ENCODE data around the gene TBATA.

TBATA gene

DNA sequence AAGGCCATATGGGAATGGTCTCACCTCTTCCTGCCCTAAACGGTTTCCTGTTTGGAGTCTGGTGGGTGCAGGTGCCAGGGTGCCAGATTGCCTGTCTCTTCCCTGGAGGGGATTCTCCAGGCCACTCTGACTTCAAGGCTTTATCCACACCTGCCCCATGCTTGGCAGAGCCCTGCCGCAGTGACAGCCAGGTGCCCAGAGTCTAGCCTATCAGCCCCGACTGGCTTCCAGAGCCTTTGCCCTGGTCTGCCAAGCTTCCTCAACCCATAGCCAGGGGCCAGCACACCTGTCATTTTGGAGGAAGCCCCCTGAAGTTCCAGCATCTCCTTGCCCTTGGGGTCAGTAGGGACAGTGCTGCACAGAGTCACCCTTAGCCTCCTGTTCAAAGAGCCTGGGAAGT is 21.6 kb downstream of the TBATA start:
- no peak for DNase-seq

DNA sequence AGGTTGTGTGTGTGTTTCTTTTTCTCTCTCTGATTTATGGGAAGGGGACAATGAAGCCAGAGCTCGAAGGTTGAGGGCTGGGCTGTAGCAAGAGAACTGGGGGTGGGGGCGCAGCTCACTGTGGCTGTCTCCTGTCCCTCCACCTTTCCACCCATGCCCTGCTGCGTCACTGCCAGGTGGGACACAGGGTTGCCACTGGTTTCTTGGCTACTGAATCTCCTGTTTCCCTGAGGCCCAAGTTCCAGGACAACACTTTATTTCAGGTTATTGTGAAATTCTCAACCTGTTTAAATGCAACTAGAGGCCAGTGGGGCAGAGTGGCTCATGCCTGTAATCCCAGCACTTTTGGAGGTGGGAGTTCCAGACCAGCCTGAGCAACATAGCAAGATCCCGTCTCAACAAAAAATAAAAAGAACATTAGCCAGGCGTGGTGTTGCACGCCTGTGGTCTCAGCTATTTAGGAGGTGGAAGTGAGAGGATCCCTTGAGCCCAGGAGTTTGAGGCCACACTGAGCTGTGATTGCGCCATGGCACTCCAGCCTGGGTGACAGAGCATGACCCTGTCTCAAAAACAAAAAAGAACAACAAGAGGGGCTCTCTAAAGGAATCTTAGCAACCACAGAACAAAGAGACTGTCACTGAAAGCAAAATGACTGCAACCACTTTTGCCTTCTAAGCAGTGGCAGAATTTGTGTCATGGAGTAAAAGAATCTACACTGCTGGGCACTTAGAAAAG is 22.6 kb downstream of the TBATA start:
- no peak for DNase-seq

DNA sequence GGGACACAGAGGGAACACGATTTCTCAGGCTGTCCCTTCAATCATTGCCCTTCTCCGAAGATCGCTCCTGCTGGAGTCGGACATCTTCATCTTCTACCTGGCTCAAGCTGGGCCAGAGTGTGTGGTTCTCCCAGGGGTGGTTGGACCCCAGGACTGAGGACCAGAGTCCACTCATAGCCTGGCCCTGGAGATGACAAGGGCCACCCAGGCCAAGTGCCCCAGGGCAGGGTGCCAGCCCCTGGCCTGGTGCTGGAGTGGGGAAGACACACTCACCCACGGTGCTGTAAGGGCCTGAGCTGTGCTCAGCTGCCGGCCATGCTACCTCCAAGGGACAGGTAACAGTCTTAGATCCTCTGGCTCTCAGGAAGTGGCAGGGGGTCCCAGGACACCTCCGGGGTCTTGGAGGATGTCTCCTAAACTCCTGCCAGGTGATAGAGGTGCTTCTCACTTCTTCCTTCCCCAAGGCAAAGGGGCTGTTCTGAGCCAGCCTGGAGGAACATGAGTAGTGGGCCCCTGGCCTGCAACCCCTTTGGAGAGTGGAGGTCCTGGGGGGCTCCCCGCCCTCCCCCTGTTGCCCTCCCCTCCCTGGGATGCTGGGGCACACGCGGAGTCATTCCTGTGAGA is 23.3 kb downstream of the TBATA start:
- no peak for DNase-seq

DNA sequence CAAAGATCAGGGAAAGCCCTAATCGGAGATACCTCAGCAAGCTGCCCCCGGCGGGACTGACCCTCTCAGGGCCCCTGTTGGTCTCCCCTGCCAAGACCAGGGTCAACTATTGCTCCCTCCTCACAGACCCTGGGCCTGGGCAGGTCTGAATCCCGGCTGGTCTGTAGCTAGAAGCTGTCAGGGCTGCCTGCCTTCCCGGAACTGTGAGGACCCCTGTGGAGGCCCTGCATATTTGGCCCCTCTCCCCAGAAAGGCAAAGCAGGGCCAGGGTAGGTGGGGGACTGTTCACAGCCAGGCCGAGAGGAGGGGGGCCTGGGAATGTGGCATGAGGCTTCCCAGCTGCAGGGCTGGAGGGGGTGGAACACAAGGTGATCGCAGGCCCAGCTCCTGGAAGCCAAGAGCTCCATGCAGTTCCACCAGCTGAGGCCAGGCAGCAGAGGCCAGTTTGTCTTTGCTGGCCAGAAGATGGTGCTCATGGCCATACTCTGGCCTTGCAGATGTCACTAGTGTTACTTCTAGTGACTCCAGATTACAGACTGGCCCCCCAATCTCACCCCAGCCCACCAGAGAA is 24.1 kb downstream of the TBATA start:
- peak in 3 of 51 donors; percentile 6 to 11 (median 8) for DNase-seq

DNA sequence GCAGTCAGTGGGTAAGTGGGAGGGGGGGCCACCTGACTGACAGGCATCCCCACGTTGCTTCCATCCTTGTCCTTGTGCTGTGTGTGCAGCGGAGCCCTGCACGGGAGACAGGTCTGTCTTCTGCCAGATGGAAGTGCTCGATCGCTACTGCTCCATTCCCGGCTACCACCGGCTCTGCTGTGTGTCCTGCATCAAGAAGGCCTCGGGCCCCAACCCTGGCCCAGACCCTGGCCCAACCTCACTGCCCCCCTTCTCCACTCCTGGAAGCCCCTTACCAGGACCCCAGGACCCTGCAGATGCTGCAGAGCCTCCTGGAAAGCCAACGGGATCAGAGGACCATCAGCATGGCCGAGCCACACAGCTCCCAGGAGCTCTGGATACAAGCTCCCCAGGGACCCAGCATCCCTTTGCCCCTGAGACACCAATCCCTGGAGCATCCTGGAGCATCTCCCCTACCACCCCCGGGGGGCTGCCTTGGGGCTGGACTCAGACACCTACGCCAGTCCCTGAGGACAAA is 24.8 kb downstream of the TBATA start:
- no peak for DNase-seq

DNA sequence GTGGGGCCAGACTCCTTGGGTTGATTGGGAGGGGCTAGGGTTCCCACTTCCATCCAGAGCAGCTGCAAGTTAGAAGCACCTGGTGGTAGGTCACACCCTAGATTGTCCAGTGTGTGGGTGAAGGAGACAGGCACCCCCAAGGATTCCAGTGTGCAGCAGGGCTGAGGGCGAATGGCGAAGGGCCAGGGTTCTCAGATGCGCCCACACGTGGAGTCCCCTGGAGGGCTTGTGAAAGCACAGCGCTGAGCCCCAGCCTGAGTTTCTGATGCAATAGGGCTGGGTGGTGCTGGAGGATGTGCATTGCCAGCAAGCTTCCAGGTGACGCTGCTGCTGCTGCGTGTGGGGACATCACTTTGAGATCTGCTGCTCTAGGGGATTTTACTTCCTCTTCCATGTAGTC is 25.4 kb downstream of the TBATA start:
- no peak for DNase-seq

DNA sequence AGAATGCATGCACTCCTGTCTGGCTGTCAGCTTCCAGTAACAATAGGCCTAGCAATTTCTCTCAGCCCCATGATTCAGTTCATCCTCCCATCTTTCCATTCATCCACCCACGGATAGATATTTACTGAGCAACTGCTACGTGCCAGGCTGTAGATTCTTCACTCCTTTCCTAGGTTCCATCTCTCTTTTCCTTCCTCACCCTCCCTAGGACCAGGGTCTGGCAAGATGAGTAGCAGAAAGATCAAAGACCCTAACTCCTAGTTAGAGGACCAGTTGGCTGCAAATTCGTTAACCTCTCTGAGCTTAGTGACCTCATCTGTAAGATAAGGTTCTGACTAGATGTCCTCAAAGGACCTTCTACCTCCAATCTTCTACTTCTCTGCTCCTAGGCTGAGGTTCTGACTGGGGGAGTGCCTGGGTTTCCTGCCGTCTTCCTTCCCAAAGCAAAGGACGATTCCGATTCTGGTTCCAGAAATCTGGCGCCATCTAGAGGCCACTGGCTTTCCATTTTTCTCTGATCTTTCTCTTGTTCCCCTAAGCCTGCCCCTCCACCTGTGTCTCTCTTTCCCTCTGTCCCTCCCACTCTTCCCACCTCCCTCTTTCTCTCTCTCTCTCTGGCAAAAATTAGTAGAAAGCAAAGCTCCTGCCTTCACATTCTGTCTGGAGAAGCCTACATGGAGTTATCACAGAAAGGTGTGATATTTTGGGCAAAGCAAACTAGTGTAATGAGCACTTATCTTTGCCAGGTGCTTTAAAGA is 26.2 kb downstream of the TBATA start:
- peak in 45 of 51 donors; percentile 3 to 81 (median 47) for DNase-seq

DNA sequence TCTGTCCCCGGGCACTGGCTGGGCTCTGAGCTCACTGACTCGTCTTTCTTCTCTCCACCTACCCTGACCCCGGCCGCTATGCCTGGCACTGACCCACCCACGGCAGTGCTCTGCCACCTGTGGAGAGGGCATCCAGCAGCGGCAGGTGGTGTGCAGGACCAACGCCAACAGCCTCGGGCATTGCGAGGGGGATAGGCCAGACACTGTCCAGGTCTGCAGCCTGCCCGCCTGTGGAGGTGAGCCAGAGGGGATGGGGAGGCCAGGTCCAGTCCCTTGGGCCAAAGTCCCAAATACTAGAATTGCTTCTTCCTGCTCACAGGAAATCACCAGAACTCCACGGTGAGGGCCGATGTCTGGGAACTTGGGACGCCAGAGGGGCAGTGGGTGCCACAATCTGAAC is 27.3 kb downstream of the TBATA start:
- DNase-seq = no peak

DNA sequence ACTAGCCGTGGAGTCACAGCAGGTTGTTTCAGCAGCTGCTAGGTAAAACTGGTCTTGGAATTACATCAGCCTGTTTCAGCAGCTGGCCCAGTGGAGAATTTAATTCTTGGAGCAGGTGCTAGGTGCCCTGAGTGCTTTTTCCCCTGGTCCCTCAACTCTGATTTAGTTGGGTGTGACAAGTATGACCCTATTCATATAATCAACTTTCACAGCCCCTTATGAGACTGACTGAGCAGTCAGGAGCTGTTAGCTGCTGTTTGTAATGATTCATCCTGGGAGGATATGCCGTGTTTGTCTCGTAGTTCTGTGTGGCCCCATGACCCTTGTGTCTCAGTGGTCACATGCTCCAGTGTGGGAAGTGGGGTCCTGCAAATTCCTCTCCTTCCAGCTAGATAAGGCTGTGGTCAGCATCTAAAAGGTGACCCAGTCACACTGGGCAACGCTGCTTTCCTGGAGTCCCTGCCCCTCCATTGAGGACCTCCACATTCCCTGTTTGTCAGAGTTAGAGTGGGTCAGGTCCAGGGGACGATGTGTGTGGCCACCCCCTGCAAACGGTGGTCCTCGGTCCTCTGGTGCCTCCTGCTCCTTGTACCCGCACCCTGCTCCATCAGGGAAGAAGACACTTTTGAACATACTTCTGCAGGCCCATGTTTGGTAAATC is 28.3 kb downstream of the TBATA start:
- no peak for DNase-seq

DNA sequence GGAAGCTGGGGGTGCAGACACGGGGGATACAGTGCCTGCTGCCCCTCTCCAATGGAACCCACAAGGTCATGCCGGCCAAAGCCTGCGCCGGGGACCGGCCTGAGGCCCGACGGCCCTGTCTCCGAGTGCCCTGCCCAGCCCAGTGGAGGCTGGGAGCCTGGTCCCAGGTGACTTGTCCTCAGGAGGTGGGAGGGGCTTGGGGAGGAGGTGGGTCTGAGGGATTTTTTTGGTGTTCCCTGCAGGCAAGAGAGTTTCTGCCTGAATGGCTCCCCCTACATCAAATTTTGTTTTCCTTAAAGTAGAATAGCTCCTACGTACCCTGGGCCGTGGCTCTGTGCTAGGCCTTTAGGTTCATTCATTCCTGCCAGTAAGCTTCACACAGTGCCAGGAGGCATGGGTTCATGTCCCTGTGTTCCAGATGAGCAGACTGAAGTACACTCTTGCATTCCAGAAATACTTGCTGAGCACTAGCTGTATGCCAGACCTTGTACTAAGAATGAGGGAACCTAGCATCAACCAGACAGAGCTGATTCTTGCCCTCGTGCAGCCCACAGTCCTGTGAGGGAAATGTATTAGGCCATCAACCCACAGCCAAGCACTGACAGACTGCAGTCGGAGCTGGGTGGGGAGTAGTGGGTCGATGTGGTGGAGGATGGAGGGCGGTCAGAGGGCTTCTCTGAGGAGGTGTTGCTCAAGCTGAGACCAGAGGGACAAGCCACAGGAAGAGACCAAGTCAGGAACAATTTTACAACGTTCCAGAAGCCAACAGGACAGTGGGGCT is 31.1 kb downstream of the TBATA start:
- DNase-seq = no peak

DNA sequence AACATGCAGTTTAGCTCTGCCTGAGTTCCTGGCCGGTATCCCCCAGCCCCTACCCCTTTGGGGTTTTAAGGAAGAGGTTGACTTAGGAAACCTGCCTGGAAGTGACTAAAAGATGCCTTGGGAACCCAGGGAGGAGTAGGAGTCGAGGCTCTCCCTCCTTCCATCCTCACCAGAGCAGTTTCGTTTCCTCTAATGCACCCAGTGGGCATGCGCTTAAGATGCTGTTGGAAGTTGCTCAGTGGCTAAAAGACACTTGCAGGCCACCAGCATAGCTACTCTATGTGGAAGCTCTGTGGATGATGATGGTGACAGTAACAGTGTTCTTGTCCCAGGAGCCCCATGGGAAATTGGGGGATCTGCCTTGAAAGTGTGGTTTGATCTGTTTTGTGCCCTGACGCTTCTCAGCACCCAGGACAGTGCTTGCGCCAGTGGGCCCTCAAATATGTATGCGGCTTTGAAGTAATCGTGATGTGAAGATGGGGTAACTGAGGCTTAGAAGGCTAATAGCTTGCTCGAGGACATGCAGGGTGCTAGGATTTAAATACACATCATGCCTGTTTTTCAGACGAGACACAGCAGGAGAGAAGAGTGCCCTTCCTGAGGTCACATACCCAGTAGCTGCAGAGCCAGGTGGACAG is 32.0 kb downstream of the TBATA start:
- DNase-seq = peak in 4 of 51 donors; percentile 7 to 30 (median 15)

DNA sequence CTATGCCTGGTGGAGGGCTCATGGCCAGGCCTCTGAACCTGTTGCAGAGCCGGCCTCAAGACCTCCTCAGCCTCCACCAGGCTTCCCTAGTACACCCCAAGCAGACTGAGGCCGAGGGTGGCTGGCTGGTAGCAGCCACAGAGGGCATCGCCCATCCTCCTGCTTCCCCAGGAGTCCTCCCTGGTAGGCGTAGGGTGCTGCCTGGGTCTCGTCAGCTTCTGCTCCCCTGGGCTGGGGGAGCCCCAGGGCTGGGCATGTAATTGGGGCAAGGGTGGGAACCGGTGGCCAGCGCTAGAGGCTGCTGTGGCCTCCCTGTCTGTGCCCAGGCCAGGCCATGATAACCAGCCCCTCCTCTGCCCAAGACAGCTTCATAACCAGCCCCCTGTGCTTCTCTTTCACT is 32.6 kb downstream of the TBATA start:
- no peak for DNase-seq

DNA sequence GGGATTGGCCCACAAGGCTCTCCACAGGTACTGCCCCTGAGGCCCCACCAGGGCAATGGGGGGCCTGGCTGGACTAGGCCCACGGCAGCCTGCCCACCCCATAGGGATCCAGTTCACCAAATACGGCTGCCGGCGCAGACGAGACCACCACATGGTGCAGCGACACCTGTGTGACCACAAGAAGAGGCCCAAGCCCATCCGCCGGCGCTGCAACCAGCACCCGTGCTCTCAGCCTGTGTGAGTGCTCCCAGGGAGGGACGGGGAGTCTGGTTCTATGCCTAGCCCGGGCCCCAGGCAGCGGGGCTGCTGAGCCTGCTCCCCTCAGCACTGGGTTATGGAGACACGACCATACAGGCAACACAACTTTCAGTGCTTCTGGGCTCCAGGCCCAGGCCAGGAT is 33.2 kb downstream of the TBATA start:
- DNase-seq = no peak

DNA sequence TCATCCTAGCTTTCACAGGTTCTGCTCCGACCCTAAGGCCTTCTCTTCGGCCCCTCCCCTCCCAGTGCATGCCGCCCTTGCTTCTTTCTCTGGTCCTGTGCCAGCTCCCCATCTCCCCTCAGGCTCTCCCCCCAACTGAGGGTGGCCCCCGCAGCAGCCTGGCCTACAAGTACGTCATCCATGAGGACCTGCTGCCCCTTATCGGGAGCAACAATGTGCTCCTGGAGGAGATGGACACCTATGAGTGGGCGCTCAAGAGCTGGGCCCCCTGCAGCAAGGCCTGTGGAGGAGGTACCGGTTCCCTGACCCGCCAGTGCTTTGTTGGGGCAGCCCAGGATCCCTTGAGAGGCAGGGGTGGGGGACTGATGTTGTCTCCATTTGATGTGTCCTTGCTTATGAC is 33.8 kb downstream of the TBATA start:
- no peak for DNase-seq

DNA sequence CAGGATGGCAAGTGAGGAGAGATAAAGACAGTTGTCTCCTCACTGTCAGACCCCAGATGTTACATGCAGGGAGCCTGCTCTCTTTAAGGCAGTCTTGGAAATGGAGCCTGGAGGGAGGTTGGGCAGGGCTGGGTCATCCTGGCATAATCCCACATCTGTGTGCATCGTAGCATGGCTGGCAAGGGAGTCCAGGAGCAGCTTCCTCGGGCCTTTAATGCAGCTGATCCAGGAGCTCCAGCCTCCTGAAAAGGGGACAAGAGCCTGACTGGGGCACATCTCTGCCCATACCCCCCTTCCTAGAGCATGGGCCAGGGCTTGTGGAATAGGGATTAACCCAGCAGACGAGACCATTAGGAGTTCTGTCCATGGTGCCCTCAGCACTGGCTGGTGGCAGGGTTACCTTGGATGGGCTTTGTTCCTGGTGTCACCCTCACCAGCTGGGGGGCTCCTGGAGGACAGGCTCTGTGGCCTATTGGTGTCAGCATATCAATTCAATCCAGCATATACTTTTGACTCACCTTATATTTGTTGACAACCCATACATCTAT is 34.9 kb downstream of the TBATA start:
- no peak for DNase-seq

DNA sequence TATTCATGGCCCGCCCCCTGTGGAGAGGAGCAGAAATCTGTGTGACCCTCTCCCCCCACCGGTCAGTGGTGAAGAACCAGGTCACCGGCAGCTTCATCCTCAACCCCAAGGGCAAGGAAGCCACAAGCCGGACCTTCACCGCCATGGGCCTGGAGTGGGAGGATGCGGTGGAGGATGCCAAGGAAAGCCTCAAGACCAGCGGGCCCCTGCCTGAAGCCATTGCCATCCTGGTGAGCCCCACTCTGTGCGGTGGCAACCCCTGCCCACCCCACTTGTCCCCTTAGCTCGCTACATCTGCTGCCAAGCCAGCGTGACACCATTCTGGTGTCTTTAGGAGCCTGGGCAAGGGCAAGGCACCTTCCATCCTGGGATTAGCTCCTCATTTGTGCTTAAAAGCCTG is 35.4 kb downstream of the TBATA start:
- DNase-seq = no peak

DNA sequence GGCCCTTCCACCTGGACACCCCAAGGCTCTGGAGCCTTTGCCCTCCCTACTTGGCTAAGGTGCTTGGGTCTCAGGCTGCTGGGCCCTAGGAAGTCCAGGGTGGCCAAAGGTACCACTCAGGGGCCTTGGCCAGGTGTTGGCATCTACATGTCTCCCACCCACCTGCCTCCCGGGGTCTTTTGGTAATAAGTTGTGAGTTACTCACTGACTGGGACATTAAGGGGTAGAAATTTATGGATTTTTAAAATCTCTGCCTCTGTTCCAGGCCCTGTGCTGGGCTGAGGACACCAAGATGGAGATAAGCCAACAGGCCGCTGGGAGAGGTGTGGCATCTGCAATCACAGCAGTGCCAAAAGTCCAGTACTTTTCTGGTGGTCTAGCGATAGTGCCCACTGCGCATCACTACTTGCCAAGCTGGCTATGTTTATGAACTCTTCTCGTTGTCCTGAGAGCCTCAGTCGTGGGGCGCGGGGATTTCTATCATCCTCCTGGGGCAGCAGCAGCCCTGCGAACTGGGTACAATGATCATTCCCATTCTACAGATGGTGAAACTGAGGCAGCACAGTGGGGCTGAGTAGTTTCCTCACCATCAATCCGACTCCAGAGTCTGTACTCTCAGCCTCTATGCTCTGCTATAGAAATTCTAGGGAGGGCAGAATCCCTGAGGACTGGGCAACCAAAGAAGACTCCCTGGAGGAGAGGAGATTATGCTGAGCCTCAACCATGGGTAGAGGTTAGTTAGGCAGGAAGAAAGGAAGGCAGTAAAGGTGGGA is 36.2 kb downstream of the TBATA start:
- no peak for DNase-seq

DNA sequence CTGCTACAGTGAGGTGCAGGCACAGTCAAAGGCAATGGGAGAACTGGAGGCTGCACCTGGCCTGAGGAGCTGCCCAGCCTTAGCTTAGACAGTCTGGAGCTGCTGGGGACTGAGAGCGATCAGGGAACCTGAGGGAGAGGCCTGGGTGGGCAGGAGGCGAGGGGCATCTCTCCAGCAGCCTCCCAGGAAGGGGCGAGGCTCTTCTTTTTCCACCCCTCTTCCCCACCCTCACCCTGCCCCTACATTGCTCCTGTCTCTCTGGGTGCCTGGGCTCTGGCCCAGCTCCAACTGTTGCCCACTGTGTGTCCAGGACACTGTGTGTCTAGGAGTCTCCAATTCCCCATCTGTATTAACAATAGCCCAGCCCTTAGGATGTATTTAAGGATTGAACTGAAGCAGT is 36.9 kb downstream of the TBATA start:
- DNase-seq = no peak

All from hypothalamus (tissue), 51 donors.